Dendritic cell treated with granulocyte-macrophage colony-stimulating factor and Interleukin-4, amounts not matched to agents 40 ng/mL and 50 ng/mL, for 4 days (primary cell): ENCODE results near the gene KCNAB2.

Source experiments
- H3K27ac Mint-ChIP-seq: one replicate; pipeline ENCODE4 v1.8.0; 2022; ENCODE audit warnings: mild to moderate bottlenecking, mixed read lengths
- H3K27me3 Mint-ChIP-seq: one replicate; pipeline ENCODE4 v1.8.0; 2022; ENCODE audit warnings: mild to moderate bottlenecking, mixed read lengths
- H3K36me3 Mint-ChIP-seq: one replicate; pipeline ENCODE4 v1.8.0; 2022; ENCODE audit warnings: low read depth, mixed read lengths
- H3K4me1 Mint-ChIP-seq: one replicate; pipeline ENCODE4 v1.8.0; 2022; ENCODE audit warnings: low read depth, mixed read lengths
- H3K4me3 Mint-ChIP-seq: one replicate; pipeline ENCODE4 v1.8.0; 2022; ENCODE audit warnings: mild to moderate bottlenecking, moderate library complexity, mixed read lengths
- H3K9me3 Mint-ChIP-seq: one replicate; pipeline ENCODE4 v1.8.0; 2022; ENCODE audit warnings: mixed read lengths
- intact Hi-C: fragments of 100-400 bp; cut with micrococcal nuclease; formaldehyde crosslinking; loops from one replicate; pipeline ENCODE4 v1.15.0; 2022

The KCNAB2 gene

DNA sequence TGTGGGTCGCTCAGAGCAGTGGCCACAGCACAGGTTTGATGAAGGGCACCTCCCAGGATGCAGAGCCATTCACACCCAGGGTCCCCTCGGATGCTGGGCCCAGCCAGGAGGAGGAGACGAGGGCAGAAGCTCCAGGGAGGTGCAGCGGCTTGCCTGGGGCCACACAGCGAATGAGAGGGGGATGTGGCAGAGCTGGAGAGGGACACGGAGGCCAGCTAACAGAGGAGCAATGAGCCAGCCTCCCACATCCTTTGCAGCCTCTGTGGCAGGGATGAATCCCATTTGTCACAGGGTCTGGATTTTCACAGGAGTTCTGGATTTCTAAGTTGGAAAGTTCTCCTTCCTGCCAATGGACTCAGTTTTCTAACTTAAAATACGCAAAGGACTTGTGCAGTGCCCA lies 98.5 kb downstream of the KCNAB2 start:
- Mint-ChIP-seq H3K4me1 (no peaks in the 10 kb centered on the region), H3K27ac (no peak overlapping the region)
- intact Hi-C loops: no loop called here

DNA sequence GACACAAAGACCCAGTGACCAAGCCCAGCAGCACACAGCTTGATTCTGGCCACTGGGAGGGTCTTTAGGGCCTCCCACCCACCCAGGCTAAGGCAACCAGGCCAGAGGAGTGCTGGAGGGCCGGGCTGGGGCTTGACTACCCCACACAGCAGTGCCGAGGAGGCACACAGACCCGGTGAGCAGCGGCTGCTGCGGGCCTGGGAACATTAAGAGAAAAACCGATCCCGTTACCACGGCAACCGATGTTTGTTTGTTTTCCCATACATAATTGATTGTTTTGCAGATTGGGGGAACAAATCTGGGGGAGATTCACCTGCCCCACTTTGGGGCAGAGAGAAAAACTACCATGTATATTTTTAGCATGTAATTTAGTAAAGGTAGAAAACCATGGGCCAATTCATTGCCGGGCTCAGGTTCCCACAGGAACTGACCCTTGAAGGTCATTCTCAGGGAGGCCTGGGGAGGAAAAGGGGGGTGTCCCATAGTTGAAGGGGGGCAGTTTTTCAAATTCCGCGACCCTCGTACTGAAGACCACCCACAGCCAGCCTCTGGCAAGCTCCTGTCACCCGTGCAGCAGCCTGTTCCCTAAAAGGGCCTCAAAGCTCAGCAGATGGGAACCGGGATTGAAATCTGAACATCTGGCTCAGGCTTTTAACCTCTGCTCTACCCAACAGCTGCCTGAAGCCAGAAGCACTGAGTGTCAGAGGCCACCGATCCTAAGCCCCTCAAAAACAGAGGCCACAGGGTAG lies 99.1 kb downstream of the KCNAB2 start:
- Mint-ChIP-seq H3K27me3 (peaks cover 12% of the 10 kb centered on the region), H3K27ac (no peak overlapping the region), H3K9me3 (no peaks in the 10 kb centered on the region), H3K4me3 (no peak overlapping the region), H3K4me1 (no peaks in the 10 kb centered on the region), H3K36me3 (no peaks in the 10 kb centered on the region)
- intact Hi-C loops: no loop called here

More for the DNA sequence above, 98.5 kb downstream of the KCNAB2 start:
- no peaks in the 10 kb centered on the region for H3K9me3 Mint-ChIP-seq
- H3K36me3 Mint-ChIP-seq: no peaks in the 10 kb centered on the region
- peaks cover 12% of the 10 kb centered on the region for H3K27me3 Mint-ChIP-seq
- H3K4me3 Mint-ChIP-seq: no peak overlapping the region

GRCh38 chr1:6145396-6145750 lies 99.7 kb downstream of the KCNAB2 start:
- H3K4me3 Mint-ChIP-seq: no peak overlapping the region
- intact Hi-C loops: no loop called here

DNA sequence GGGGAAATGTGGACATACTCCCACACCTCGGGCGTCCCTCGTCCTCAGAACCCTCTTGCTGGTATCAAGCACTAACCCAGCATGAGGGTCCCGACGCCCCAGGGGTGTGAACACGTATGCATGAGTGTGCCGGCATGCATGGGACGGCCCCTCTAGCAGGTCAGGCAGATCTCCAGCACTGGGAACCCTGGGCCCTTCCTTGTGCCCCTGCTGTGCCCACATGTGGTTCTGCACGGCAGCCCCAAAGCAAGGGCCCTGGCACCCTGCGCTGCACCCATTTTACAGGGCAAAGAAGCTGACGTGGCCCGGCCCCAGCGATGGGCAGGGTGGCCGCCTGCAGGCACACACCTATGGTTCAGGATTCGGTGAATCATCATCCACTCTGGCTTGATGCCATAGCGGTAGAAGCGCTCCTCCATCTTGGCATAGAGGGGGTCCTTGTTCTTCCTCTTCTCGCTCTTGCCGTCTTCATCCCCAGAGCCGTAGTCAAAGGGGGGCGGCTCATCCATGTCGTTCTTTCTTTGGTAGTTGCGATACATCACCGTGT lies 100.2 kb downstream of the KCNAB2 start:
- no peaks in the 10 kb centered on the region for H3K9me3 Mint-ChIP-seq
- no peak overlapping the region for H3K27ac Mint-ChIP-seq
- no peak overlapping the region for H3K4me3 Mint-ChIP-seq
- intact Hi-C loops: no loop called here
- no peaks in the 10 kb centered on the region for H3K4me1 Mint-ChIP-seq
- H3K27me3 Mint-ChIP-seq: peaks cover 12% of the 10 kb centered on the region
- no peaks in the 10 kb centered on the region for H3K36me3 Mint-ChIP-seq

More at GRCh38 chr1:6145396-6145750, 99.7 kb downstream of the KCNAB2 start:
- Mint-ChIP-seq H3K36me3 (no peaks in the 10 kb centered on the region), H3K27ac (no peak overlapping the region), H3K4me1 (no peaks in the 10 kb centered on the region), H3K9me3 (no peaks in the 10 kb centered on the region), H3K27me3 (peaks cover 12% of the 10 kb centered on the region)

DNA sequence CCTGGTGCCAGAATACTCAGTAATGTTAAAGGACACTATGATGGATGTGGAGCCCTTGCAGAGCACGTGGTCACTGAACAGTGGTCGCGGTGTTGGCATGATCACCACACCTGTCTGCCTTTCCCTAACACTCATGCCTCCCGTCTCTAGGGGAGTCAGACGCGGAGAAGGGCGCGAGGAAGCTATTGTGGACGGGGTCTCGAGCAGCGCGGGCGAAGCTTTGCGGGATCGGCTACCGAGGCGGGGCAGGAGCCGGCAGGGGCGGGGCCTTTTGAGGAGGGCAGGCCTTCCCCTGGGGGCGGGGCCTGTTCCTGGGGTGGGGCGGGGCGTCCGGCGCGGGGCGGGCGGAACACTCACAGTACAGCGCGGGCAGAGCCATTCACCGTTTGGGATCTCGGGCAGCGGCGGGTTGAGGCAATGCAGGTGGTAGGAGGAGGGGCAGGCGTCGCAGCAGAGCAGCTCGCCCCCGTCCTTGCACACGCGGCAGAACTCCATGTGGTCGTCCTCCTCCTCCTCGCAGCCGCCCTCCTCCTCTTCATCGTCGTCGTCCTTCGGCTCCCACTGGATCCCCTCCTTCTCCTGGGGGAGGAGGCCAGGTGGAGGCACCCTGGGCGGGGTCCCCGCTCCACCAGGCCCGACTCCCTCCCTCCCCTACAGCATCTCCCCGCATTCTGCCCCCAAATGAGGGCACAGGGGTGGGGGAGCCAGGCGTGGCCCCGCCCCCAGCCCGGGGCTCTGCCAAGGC lies 103.0 kb downstream of the KCNAB2 start:
- no peaks in the 10 kb centered on the region for H3K36me3 Mint-ChIP-seq
- no peak overlapping the region for H3K27ac Mint-ChIP-seq
- H3K4me1 Mint-ChIP-seq: no peaks in the 10 kb centered on the region
- intact Hi-C loops: no loop called here
- peaks cover 15% of the 10 kb centered on the region for H3K27me3 Mint-ChIP-seq
- H3K4me3 Mint-ChIP-seq: peak overlapping the region; percentile 32
- H3K9me3 Mint-ChIP-seq: no peaks in the 10 kb centered on the region

DNA sequence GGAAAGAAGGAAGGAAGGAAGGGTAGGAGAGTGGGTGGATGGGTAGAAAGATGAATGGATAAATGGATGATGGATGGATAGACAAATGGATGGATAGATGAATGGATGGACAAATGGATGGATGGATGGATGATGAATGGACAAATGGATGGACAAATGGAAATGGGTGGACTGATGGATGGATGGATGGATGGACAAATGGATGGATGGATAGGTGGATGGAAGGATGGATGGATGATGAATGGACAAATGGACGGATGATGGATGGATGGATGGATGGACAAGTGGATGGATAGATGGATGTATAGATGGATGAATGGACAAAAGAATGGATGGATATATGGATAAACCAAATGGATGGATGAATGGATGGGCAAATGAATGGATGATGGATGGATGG lies 103.9 kb downstream of the KCNAB2 start:
- H3K4me1 Mint-ChIP-seq: no peaks in the 10 kb centered on the region
- no peaks in the 10 kb centered on the region for H3K36me3 Mint-ChIP-seq
- H3K9me3 Mint-ChIP-seq: no peaks in the 10 kb centered on the region
- intact Hi-C loops: no loop called here
- H3K27me3 Mint-ChIP-seq: peaks cover 15% of the 10 kb centered on the region
- no peak overlapping the region for H3K4me3 Mint-ChIP-seq
- no peak overlapping the region for H3K27ac Mint-ChIP-seq

DNA sequence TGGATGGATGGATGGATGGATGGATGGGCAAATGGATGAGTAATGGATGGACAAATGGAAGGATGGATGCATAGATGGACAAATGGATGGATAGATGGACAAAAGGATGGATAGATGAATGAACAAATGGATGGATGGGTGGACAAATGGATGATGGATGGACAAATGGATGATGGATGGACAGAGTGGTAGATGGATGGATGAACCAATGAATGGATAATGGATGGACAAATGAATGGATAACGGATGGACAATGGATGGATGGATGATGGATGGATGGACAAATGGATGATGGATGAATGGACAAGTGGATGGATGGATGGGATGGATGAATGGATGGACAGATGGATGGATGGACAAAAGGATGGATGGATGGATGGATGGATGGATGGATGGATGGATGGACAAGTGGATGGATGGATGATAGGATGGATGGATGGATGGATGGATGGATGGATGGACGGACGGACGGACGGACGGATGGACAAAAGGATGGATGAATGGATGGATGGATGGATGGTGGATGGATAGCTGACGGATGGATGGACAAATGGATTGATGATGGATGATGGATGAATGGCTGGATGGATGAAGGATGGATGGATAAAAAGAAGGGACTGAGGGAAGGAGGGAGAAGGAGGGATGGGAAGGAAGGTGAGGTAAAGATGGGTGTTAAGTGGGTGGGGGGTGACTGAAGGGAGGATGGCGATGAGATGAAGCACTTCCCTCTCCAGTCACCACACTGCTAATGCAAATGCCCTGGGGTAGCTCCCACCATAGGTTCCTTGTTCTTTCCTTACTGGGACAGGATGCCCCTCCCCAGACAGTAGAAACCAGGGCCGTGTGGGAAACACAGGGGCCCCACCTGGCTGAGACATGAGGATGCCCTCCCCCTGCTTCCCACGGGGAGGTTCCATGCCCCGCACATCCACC lies 104.6 kb downstream of the KCNAB2 start:
- intact Hi-C loops: no loop called here
- Mint-ChIP-seq H3K4me1 (no peaks in the 10 kb centered on the region), H3K9me3 (no peaks in the 10 kb centered on the region), H3K27ac (no peak overlapping the region), H3K27me3 (peaks cover 15% of the 10 kb centered on the region), H3K4me3 (no peak overlapping the region), H3K36me3 (no peaks in the 10 kb centered on the region)
